BJ (cell line): ENCODE measurements around the gene CDYL2. TPM values are rescaled to one million over a fixed set of nuclear protein-coding genes. Genes with fewer than 3 reads are reported as not detected.

Experiments used
- CTCF ChIA-PET: fragments of 350-600 bp; formaldehyde crosslinking; extraction: SDS; loops from one replicate; lab custom pipeline; 2021; ENCODE audit warnings: antibody characterized with exemption, inconsistent platforms; lab: Yijun Ruan, JAX
- POLR2A ChIA-PET: fragments of 300-600 bp; sonication (Branson Sonifier 250); formaldehyde crosslinking; extraction: SDS; loops from one replicate; lab custom pipeline; 2021; ENCODE audit warnings: antibody characterized with exemption; lab: Charles Lee
- DNase-seq: peaks from one replicate; pipeline ENCODE4 v3.0.0-alpha.2; 2011; ENCODE audit warnings: low read depth
- H3K27me3 ChIP-seq: 2 replicates; pipeline ENCODE4 v1.6.0; 2011; ENCODE audit warnings: low read length; ENCODE audit not compliant: control insufficient read depth, insufficient read depth
- H3K36me3 ChIP-seq: 2 replicates; pipeline ENCODE4 v1.5.1; 2011; ENCODE audit warnings: low read length; ENCODE audit not compliant: control insufficient read depth, insufficient read depth
- H3K4me3 ChIP-seq: 2 replicates; pipeline ENCODE4 v1.5.1; 2011; ENCODE audit warnings: low read depth, mild to moderate bottlenecking, control low read depth, low read length
- CTCF ChIP-seq: IDR thresholded peaks from 2 replicates; pipeline ENCODE4 v1.5.1; 2011; ENCODE audit warnings: low read depth, mild to moderate bottlenecking, control low read depth, inconsistent platforms, low read length, moderate library complexity; ENCODE audit not compliant: insufficient read depth
- polyA plus RNA-seq: library from polyadenylated mRNA; depleted of rRNA; stranded (reverse); fragments of >200 nt; gene quantifications from 2 replicates; pipeline ENCODE4 v1.2.3, GENCODE V29; 2011

The CDYL2 gene
- polyA plus RNA-seq, 1 experiment = 0.87 TPM

GRCh38 chr16:80606221-80606766 lies 198.1 kb downstream of the CDYL2 start:
- no peak for DNase-seq
- POLR2A ChIA-PET = no interaction called here
- TF ChIP-seq CTCF = no peak
- H3K27me3 ChIP-seq = no peaks in the 10 kb centered on the region
- CTCF ChIA-PET = no interaction called here
- H3K36me3 ChIP-seq = peaks cover 2% of the 10 kb centered on the region; the same call in 1 of the 2 replicates
- H3K4me3 ChIP-seq = no peak overlapping the region

- CTCF ChIA-PET = interaction anchor here (0.6 to 1.3 kb wide), 2 partner anchors 10 to 20 kb away, joined by 3 read pairs; no protein-coding TSS in a partner anchor
These were observed 199.6 kb downstream of the CDYL2 start for GRCh38 chr16:80604600-80605355.

GRCh38 chr16:80602894-80603293 lies 201.5 kb downstream of the CDYL2 start:
- H3K27me3 ChIP-seq = no peaks in the 10 kb centered on the region
- CTCF ChIA-PET = no interaction called here
- peaks cover 2% of the 10 kb centered on the region; the same call in 1 of the 2 replicates for H3K36me3 ChIP-seq
- H3K4me3 ChIP-seq = no peak overlapping the region
- POLR2A ChIA-PET = no interaction called here
- TF ChIP-seq CTCF = no peak
- no peak for DNase-seq

More at GRCh38 chr16:80604600-80605355, 199.6 kb downstream of the CDYL2 start:
- DNase-seq = no peak
- H3K4me3 ChIP-seq = no peak overlapping the region
- no peaks in the 10 kb centered on the region for H3K27me3 ChIP-seq
- peaks cover 2% of the 10 kb centered on the region; the same call in 1 of the 2 replicates for H3K36me3 ChIP-seq
- no peak for TF ChIP-seq CTCF
- POLR2A ChIA-PET = no interaction called here

GRCh38 chr16:80601182-80601581 lies 203.2 kb downstream of the CDYL2 start:
- no peak for DNase-seq
- ChIA-PET POLR2A (no interaction called here), CTCF (no interaction called here)
- Histone ChIP-seq H3K27me3 (no peaks in the 10 kb centered on the region), H3K4me3 (no peak overlapping the region), H3K36me3 (peaks cover 2% of the 10 kb centered on the region; the same call in 1 of the 2 replicates)
- TF ChIP-seq CTCF = no peak

GRCh38 chr16:80599466-80599865 lies 204.9 kb downstream of the CDYL2 start:
- ChIA-PET POLR2A (no interaction called here), CTCF (no interaction called here)
- DNase-seq = peak; percentile 16
- H3K36me3 ChIP-seq = peaks cover 2% of the 10 kb centered on the region; the same call in 1 of the 2 replicates
- H3K27me3 ChIP-seq = no peaks in the 10 kb centered on the region
- TF ChIP-seq CTCF = no peak
- H3K4me3 ChIP-seq = no peak overlapping the region
